HG03565 (cell line): ENCODE data around the gene PTPRK.

Experiments
- ATAC-seq: cut with Tn5 transposase; IDR thresholded peaks from one replicate; pipeline ENCODE4 v1.9.1; 2021; ENCODE audit warnings: mild to moderate bottlenecking, moderate library complexity; ENCODE audit not compliant: unreplicated experiment

The PTPRK gene

DNA sequence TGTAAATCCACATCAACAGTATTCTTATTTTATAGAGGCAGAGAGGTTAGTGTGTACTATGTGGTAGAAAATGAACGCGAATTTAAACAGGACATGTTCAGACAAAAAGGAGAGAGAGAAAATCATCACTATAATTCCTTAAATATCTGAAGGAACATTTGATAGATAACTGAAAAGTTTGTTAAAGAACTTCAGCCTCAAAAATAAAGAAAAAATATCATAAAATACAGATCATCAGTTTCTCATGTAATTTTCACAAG, 169.2 kb downstream of the PTPRK start:
- ATAC-seq: no peak

GRCh38 chr6:128350416-128351254, 169.8 kb downstream of the PTPRK start:
- ATAC-seq: no peak

- ATAC-seq: no peak
Observed at GRCh38 chr6:128347123-128347522, 173.3 kb downstream of the PTPRK start.

- ATAC-seq: no peak
Observed at GRCh38 chr6:128346569-128346968, 173.8 kb downstream of the PTPRK start.

DNA sequence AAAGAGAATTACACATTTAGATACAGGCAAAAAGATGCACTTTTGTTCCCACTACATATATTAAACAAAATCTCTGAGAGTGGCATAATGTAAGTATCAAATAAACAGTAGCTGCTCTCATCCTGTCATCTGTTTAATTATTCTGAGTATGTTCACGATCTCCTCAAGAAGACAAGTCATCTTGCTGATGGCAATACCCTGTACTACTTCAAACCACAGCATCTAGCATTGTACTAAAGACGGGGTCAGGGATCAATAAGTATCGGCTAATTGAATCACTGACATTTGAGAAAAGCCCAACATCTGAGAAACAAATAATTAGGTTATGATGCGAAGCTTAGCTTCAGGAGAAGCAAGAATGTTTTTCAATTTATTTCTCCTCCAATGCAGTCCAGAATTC, 175.1 kb downstream of the PTPRK start:
- no peak for ATAC-seq

- no peak for ATAC-seq
Observed at GRCh38 chr6:128343706-128344105, 176.7 kb downstream of the PTPRK start.

GRCh38 chr6:128339635-128340450, 180.6 kb downstream of the PTPRK start:
- no peak for ATAC-seq

GRCh38 chr6:128337619-128338018, 182.8 kb downstream of the PTPRK start:
- no peak for ATAC-seq

- ATAC-seq: no peak
Observed at GRCh38 chr6:128336436-128337095, 183.8 kb downstream of the PTPRK start.

DNA sequence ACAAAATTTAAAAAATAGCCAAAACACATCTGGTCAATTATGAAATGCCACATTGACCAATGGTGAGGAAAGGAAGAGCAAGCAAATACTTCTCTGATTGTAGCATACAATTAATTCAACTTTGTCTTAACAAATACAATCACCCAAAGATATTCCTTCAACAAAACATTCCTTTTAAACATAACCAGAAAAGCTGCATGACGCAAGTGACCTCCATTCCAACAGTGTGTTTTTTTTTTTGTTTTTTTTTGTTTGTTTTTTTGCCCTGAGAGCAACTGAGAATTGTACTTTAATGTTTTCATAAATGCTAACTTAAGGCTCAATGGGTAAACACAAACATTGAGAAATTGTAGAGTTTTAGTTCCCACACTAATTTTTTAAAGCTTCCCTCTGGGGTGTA, 184.4 kb downstream of the PTPRK start:
- ATAC-seq: no peak

DNA sequence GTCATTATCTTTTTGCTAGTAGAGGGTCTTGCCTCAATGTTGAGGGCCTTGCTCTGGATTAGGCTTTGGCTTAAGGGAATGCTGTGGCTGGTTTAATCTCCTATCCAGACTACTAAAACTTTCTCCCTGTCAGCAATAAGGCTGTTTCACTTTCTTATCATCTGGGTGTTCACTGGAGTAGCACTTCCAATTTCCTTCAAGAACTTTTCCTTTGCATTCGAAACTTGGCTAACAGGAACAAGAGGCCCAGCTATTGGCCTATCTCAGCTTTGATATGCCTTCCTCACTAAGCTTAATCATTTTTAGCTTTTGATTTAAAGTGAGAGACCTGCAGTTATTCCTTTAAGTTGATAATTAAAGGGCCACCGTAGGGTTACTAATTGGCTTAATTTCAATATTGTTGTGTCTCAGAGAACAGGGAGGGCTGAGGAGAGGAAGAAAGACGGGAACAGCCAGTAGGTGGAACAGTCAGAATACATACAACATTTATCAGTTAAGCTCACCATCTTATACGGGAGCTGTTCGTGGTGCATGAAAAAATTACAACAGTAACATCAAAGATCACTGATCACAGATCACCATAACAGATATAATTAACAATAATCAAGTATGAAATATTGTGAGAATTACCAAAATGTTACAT, 186.7 kb downstream of the PTPRK start:
- ATAC-seq: no peak

DNA sequence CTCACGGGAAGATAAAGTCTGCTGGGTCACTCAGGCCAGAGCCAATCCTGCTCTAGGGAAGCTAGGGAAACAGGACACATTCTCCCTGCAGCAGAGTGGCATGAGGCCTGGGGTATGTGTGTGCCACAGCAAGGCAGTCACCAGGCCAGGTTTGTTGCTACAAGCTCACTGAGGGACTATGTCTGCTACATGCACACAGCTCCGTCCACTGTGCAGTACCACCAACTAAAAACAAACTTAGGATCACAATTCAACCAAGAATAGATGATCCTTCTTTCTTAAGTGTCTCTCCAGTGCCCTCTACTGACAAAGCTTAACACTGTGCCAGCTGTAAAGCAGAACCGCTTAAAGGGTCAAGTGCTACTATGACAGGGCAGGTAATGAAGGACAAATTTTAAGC, 192.5 kb downstream of the PTPRK start:
- peak; percentile 88 for ATAC-seq

DNA sequence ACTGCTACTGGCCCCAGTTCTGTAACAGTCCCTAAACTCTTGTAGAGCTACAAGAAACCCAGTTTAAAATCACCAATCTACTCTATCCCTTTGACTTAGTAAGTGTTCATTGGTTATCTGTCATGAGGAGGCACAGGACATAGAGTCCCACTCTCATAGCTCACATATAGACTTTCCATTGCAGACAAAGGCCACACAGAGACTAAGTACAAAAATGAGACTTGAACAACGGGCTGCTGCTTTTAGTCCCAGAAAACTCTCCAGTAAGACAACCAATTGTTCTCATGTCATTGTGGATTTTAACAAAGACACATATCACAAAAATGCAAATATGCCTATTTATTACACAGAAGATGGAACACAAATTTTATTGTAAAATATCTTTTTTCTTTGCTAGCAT, 197.4 kb downstream of the PTPRK start:
- ATAC-seq: no peak

DNA sequence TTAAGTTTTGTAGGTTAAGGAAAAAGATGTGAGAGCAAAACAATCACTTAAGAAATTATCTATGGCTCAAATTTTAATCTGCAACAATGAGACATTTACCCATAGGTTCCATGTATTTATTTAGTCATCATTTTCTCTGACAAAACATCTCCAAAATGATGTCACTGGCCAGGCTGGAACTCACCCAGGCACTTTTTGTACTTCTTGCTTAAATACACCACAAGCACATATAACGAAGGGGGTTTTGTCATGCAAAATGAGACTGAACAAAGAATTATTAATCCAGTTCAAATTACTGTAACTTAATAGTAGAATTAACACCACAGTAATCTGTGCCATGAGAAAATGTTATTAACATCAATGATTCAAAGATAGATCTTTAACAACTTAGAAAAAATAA, 200.5 kb downstream of the PTPRK start:
- ATAC-seq: no peak

- no peak for ATAC-seq
Observed at GRCh38 chr6:128319157-128319556, 201.2 kb downstream of the PTPRK start.

- no peak for ATAC-seq
Observed at GRCh38 chr6:128316258-128316929, 204.0 kb downstream of the PTPRK start.

GRCh38 chr6:128314190-128314589, 206.2 kb downstream of the PTPRK start:
- no peak for ATAC-seq

DNA sequence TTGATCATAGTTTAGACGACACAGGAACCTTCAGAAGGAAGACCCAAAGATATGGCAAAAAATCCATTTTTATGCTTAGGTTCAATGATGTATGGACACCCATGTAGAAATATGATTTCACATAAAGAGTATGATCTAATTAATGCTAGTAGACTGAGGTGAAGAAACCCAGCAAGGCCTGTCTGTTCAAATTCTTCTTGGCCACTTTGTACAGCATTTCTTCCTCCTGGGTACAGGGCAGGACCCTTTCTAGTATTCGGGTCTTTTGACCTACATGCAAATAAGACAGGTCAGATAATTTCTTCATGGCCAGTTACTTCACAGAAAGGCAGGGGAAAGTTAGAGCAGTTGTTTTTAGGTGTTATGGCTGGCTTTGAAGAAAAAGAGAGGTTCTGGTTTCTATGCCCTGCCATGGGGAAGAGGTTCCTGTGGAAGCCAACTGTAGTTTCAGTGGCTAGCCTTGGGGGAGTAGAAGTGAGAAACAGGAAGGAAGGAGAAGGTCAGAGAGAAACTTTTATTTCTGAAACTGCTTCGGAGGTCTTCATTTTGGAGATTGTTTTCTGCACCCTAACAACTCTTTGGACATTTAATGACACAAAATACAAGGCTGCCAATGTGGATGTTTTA, 208.3 kb downstream of the PTPRK start:
- ATAC-seq: no peak

- ATAC-seq: no peak
Observed at GRCh38 chr6:128310451-128310850, 209.9 kb downstream of the PTPRK start.

- ATAC-seq: no peak
Observed at GRCh38 chr6:128307671-128308070, 212.7 kb downstream of the PTPRK start.
